Aorta (tissue), 5 donors: ENCODE measurements around the gene SYT8. TPM values are rescaled to one million over a fixed set of nuclear protein-coding genes. Genes with fewer than 3 reads are reported as not detected.

Experiments used
- ATAC-seq: fragments of 200-7000 bp; cut with Tn5 transposase; one replicate; pipeline ENCODE4 v1.9.1; 2022; ENCODE audit warnings: moderate library complexity; ENCODE audit not compliant: low FRiP score
- DNase-seq, 2 donors: peaks; one replicate each; pipeline ENCODE4 v3.0.0-alpha.2; 2020
- H3K27ac ChIP-seq, 2 donors: one replicate each; pipeline ENCODE4 v1.5.1; 2013; ENCODE audit warnings: low read length in 2 of 2, mild to moderate bottlenecking in 2 of 2, moderate library complexity in 2 of 2, control low read depth in 1 of 2, inconsistent platforms in 1 of 2, low read depth in 1 of 2
- H3K27me3 ChIP-seq, 2 donors: one replicate each; pipeline ENCODE4 v1.6.1; 2013; ENCODE audit warnings: control low read depth in 1 of 2, low read length in 1 of 2, mild to moderate bottlenecking in 1 of 2, moderate library complexity in 1 of 2; ENCODE audit not compliant: insufficient read depth in 2 of 2, control insufficient read depth in 1 of 2
- H3K36me3 ChIP-seq, 2 donors: one replicate each; pipeline ENCODE4 v1.6.1; 2013; ENCODE audit warnings: control low read depth in 1 of 2, low read length in 1 of 2, mild to moderate bottlenecking in 1 of 2; ENCODE audit not compliant: insufficient read depth in 2 of 2, control insufficient read depth in 1 of 2
- H3K4me1 ChIP-seq, 2 donors: one replicate each; pipeline ENCODE4 v1.6.1; 2013; ENCODE audit warnings: low read length in 2 of 2, control low read depth in 1 of 2, mild to moderate bottlenecking in 1 of 2, moderate library complexity in 1 of 2; ENCODE audit not compliant: insufficient read depth in 2 of 2, control insufficient read depth in 1 of 2
- H3K4me3 ChIP-seq, 2 donors: one replicate each; pipeline ENCODE4 v1.5.1; 2013; ENCODE audit warnings: low read length in 2 of 2, control low read depth in 1 of 2, mild to moderate bottlenecking in 1 of 2
- H3K9me3 ChIP-seq: one replicate; pipeline ENCODE4 v1.6.1; 2013; ENCODE audit warnings: mild to moderate bottlenecking, low read length; ENCODE audit not compliant: control insufficient read depth
- WGBS, 2 donors: extraction: QIAGEN DNeasy Blood & Tissue Kit; methylation state at CpG; one replicate each; pipeline ENCODE4 v1.1.7; 2013; 5-methylcytosine and 5-hydroxymethylcytosine counted together
- intact Hi-C, 2 donors: fragments of 100-400 bp; cut with DNase I; formaldehyde crosslinking; loops; one replicate each; pipeline versions ENCODE4 v1.14.2 to v1.15.0; 2022
- long read RNA-seq, 2 donors: library from polyadenylated mRNA; unstranded; transcript quantifications; one replicate each; pipeline ENCODE4 v2.0.0, GENCODE V29; 2020 to 2021
- polyA plus RNA-seq, 2 donors: library from polyadenylated mRNA; stranded (reverse); fragments of 200-250 nt; gene quantifications; one replicate each; pipeline ENCODE4 v1.2.3, GENCODE V29; 2013
- total RNA-seq, 2 donors: library from RNA; stranded (reverse); fragmentation: NEBNext Ultra II Directional; extraction: Animal tissue kit (Norgen Biotek cat#: 25700); gene quantifications; one replicate each; pipeline ENCODE4 v1.2.1, GENCODE V29; 2021
- donor health status: healthy with polysubstance abuse.
- donor health status: Bipolar disorder and iron deficiency.
- donor health status: DM: no; HTN: no; CAD: no.
- donor health status: DM: no; HTN: no; CAD: no.
- donor health status: DM: yes; HTN: yes; CAD: no.

The SYT8 gene, protein sequence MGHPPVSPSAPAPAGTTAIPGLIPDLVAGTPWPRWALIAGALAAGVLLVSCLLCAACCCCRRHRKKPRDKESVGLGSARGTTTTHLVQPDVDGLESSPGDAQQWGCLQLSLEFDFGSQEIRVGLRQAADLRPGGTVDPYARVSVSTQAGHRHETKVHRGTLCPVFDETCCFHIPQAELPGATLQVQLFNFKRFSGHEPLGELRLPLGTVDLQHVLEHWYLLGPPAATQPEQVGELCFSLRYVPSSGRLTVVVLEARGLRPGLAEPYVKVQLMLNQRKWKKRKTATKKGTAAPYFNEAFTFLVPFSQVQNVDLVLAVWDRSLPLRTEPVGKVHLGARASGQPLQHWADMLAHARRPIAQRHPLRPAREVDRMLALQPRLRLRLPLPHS
- under 1 TPM; 0.19 to 0.75 TPM for total RNA-seq
- 10 to 100 TPM in 1 of 2 donors, 1 to 10 TPM in 1; 6.4 to 14.3 TPM for polyA plus RNA-seq
- long read RNA-seq, donor 1, partial matches to known transcripts = 0 of 1 reads
- long read RNA-seq, donor 1, other reads (novel, unspliced or antisense) = 1 of 1 reads
- long read RNA-seq, donor 2 = 0 reads

DNA sequence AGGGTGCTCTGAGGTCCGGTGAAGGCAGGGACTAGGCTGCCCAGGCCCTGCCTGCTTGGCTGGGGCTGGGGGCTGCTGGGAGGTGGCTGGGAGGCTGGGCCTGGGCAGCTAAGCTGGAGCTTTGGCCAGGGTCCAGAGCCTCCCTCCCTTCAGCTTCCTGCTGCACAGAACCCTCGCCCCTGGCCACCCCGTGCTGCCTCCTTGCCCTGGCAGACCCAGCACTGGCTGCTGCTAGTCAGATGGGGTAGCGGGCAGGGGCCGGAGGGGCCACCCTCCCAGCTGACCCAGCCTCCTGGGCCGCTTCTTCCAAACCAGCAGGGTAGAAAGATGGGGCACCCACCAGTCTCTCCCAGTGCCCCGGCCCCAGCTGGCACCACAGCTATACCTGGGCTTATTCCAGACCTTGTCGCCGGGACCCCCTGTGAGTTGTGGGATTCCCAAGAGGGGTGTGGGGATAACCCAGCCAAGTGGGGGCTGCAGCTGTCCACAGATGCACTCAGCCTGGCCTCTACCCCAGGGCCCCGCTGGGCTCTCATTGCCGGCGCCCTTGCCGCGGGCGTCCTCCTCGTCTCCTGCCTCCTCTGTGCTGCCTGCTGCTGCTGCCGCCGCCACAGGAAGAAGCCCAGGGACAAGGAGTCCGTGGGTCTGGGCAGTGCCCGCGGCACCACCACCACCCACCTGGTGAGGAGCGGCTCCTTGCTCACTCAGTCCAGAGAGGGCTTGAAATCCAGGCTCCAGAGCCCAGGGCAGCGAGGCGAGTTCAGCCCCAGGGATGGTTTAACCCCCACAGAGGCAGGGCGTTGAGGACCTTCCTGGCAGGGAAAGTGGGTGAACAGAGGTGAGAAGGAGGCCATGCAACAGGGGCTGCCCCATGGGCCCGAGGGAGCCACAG lies at the start of gene SYT8:
Gene SYT8, plus strand, starts transcription at position 212 of the 892 bp plus-strand sequence. Its CDS starts 116 bp downstream, at position 328.
- Histone ChIP-seq H3K4me3 (no peak within 1 kb of the TSS), H3K36me3 (no peaks in the 10 kb centered on the region), H3K27ac (no peak within 1 kb of the TSS), H3K4me1 (no peaks in the 10 kb centered on the region), H3K9me3 (no peaks in the 10 kb centered on the region), H3K27me3 (no peaks in the 10 kb centered on the region)
- WGBS, 2 donors = 87 to 90% methylated on average over 25 to 26 of the region's 26 CpGs
- ATAC-seq (no peak), DNase-seq (no peak)
- intact Hi-C loops = loop anchor here (5.0 kb wide), 4 partner anchors 42 to 317 kb away; partner anchors contain the start of gene TNNT3 (in 1 of the 2)

DNA sequence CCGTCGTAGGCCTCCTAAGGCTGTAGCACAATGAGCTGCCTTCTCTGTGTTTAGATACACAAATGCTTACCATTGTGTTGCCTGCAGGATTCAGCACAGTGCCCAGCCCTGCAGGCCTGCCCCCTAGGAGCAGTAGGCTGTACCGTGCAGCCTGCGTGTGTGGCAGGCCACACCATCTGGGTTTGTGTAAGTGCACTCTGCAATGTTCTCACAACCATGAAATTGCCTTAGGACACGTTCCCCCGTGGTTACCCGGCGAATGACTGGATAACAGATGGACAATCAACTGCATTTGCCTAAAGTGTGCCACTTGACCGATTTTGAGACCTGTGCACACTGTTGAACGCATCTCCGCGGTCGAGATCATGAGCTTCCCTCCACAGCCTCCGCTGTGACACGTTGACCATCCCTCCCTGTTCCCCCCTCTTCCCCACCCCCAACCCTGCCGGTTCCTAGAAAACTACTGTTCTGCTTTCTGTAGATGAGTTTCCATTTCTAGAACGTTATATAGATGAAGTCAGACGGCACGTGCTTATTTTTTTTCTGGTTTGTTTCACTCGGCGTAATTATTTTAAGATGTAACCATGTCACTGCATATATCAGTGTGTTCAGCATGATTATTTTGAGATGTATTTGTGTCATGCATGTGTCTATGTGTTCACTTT lies 48.9 kb upstream of the SYT8 start:
- Histone ChIP-seq H3K4me1 (no peaks in the 10 kb centered on the region), H3K4me3 (no peak overlapping the region), H3K36me3 (no peaks in the 10 kb centered on the region), H3K27ac (no peak overlapping the region), H3K27me3 (no peaks in the 10 kb centered on the region), H3K9me3 (no peaks in the 10 kb centered on the region)
- DNase-seq (peak in 1 of 2 donors; percentile 81), ATAC-seq (no peak)
- WGBS, 2 donors = 81 to 83% methylated on average over 21 of the region's 21 CpGs
- intact Hi-C loops = no loop called here

- WGBS, 2 donors = 71 to 84% methylated on average over 4 of the region's 4 CpGs
- Histone ChIP-seq H3K36me3 (no peaks in the 10 kb centered on the region), H3K27me3 (no peaks in the 10 kb centered on the region), H3K27ac (no peak overlapping the region), H3K4me3 (no peak overlapping the region), H3K4me1 (no peaks in the 10 kb centered on the region), H3K9me3 (no peaks in the 10 kb centered on the region)
- ATAC-seq (no peak), DNase-seq (no peak)
- intact Hi-C loops = no loop called here
Measured at GRCh38 chr11:1786466-1786865, 48.3 kb upstream of the SYT8 start.

- Histone ChIP-seq H3K27ac (no peak overlapping the region), H3K36me3 (no peaks in the 10 kb centered on the region), H3K4me3 (no peak overlapping the region), H3K27me3 (no peaks in the 10 kb centered on the region), H3K4me1 (no peaks in the 10 kb centered on the region), H3K9me3 (no peaks in the 10 kb centered on the region)
- DNase-seq = no peak
- intact Hi-C loops = no loop called here
- WGBS, 2 donors = 90 to 92% methylated on average over 6 of the region's 6 CpGs
- ATAC-seq = no peak
Measured at GRCh38 chr11:1791912-1792311, 42.9 kb upstream of the SYT8 start.

- ATAC-seq (no peak), DNase-seq (no peak)
- Histone ChIP-seq H3K27me3 (no peaks in the 10 kb centered on the region), H3K4me1 (no peaks in the 10 kb centered on the region), H3K27ac (no peak overlapping the region), H3K36me3 (no peaks in the 10 kb centered on the region), H3K9me3 (no peaks in the 10 kb centered on the region), H3K4me3 (no peak overlapping the region)
- intact Hi-C loops = no loop called here
- WGBS, 2 donors = 79 to 81% methylated on average over 12 of the region's 12 CpGs
Measured at GRCh38 chr11:1792461-1792860, 42.3 kb upstream of the SYT8 start.

DNA sequence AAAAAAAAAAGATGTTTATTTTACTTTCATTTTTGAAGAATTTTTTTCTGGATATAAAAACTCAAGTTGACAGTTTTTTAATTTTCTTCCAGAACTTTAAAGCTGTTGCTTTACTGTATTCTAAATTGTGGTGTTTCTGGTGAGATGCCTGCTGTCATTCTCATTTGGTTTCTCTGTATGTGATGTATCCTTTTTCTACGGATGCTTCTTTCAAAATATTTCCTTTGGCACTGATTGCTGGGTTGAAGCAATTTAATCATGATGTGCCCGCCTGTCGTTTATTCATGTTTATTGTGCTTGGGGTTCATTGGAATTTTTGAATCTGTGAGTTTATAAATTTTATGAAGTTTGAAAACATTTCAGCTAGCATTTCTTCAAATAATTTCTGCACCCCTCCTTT lies 41.7 kb upstream of the SYT8 start:
- Histone ChIP-seq H3K4me3 (no peak overlapping the region), H3K4me1 (no peaks in the 10 kb centered on the region), H3K27me3 (no peaks in the 10 kb centered on the region), H3K27ac (no peak overlapping the region), H3K36me3 (no peaks in the 10 kb centered on the region), H3K9me3 (no peaks in the 10 kb centered on the region)
- intact Hi-C loops = no loop called here
- 43 to 55% methylated on average over 3 of the region's 3 CpGs for WGBS, 2 donors
- ATAC-seq (no peak), DNase-seq (no peak)

GRCh38 chr11:1796413-1797011 lies 38.3 kb upstream of the SYT8 start:
- no peak for ATAC-seq
- Histone ChIP-seq H3K9me3 (no peaks in the 10 kb centered on the region), H3K27me3 (no peaks in the 10 kb centered on the region), H3K27ac (no peak overlapping the region), H3K4me3 (no peak overlapping the region), H3K4me1 (no peaks in the 10 kb centered on the region), H3K36me3 (no peaks in the 10 kb centered on the region)
- intact Hi-C loops = no loop called here
- WGBS, 2 donors = 86 to 88% methylated on average over 12 of the region's 12 CpGs
- DNase-seq = no peak
